Activated CD8-positive, alpha-beta memory T cell treated with anti-CD3 and anti-CD28 coated beads for 24 hours (primary cell): ENCODE measurements around the gene MYL6B.
A peak's percentile ranks its signal among the peaks of the same experiment; 100 is the strongest.
"Not testable (repeated sequence)": the region's sequence is repeated elsewhere in the genome, so short reads cannot be mapped to it uniquely, and the experiment has no call there.

ENCODE experiments used
- DNase-seq: peaks from one replicate; pipeline ENCODE4 v3.0.0-alpha.2; 2020

The MYL6B gene

DNA sequence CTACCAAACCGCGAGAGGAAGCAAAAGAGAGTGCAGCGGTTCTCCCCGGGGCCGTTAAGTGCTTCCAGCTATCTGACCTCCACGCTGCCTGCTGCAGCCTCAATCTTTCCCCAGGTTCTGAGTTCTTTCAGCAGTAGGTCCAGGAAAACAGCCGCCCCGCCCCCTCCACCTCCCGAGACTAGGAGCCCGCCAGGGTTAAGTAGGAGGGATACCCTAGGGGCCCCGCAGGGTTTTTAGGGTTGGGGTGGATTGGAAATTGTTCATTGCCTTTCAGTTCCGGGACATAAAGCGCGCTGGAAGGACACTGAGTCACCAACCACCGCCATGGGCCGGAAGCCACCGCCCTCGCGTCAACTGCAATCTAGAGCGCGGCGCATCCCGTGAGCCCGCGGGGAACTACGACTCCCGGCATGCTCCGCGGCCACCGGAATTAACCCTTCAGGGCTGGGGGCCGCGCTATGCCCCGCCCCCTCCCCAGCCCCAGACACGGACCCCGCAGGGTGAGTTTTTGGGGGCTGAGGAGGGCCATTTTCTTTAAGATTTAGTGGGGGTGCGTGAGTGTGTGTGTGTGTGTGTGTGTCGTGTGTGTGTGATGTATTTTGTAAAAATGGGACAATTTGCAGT, at the start of gene MYL6B:
MYL6B (plus strand) TSS at position 456 of the 624 bp plus-strand sequence. CDS start 1,332 bp downstream, outside the sequence.
- DNase-seq, result peak; percentile 95

DNA sequence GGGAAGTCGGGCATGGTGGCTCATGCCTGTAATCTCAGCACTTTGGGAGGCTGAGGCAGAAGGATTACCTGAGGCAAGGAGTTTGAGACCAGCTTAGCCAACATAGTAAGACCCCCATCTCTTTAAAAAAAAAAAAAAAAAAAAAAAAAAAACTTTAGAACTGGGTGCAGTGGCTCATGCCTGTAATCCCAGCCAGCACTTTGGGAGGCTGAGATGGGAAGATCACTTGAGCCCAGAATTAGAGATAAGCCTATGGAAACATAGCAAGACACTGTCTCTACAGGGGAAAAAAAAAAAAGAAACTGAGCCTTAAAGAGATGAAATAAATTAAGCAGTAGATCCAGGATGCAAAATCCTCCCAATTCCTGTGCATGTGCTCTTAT, 49.7 kb upstream of the MYL6B start:
- no peak for DNase-seq

DNA sequence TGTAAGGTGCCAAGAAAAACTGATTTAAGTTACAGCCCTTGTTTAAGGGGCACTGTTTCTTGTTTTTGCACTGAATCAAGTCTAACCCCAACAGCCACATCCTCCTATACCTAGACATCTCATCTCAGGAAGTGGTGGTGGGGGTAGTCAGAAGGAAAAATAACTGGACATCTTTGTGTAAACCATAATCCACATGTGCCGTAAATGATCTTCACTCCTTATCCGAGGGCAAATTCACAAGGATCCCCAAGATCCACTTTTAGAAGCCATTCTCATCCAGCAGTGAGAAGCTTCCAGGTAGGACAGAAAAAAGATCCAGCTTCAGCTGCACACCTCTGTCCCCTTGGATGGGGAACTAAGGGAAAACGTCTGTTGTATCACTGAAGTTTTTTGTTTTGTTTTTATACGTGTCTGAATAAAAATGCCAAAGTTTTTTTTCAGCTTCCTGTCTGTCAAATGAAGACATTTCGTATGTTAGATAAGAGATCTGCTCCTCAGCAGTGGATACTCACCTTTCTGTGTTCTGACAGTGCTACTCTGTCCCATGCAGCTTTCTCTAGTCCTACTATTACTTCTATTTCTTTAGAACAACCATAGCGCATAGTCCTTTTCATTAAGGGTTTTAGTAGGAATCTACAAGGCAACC, 49.2 kb upstream of the MYL6B start:
- DNase-seq, result no peak

DNA sequence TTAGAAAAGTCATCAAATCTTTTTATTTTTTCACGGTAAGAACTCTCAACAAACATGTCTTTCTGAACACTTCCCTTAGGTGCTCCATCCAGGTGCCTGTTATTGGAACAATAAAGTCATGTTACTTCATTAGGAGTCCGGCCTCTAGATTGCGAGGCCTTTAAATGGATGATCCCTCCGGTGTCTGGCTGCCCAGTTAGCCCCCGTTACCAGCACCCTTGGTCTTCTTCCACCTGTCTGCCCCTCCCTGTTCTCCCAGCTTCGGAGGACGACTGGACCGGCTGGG, 48.6 kb upstream of the MYL6B start:
- no peak for DNase-seq

DNA sequence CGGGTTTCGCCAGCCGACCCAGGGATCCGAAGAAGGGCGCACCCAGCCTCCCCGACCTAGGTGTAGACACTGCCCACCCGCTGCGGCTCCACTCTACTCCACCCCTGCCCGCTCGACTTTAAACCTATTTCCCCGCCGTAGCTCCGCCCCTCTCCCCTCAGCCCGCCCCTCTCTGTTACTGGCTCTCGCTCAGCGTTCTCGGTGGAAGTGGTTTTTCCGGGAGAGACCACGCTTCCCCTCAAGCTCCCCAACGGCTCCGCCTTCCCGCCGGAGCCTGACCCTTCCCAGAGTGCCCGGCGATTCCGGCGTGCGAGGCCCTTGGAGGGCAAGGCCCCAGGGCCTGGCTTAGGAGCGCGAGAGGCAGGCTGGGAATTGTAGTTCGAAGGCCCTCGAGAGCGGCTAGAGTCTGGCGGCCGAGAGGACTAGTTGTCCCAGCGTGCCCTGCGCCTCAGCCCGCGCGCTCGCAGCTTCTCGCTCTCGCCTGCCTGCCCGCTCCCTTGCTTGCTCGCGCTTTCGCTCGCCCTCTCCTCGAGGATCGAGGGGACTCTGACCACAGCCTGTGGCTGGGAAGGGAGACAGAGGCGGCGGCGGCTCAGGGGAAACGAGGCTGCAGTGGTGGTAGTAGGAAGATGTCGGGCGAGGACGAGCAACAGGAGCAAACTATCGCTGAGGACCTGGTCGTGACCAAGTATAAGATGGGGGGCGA, 48.1 kb upstream of the MYL6B start, which contains the start of gene PA2G4:
PA2G4 (plus strand) TSS at position 451 of the 706 bp plus-strand sequence; CDS start at position 630, 179 bp downstream.
- peak; percentile 98 for DNase-seq

DNA sequence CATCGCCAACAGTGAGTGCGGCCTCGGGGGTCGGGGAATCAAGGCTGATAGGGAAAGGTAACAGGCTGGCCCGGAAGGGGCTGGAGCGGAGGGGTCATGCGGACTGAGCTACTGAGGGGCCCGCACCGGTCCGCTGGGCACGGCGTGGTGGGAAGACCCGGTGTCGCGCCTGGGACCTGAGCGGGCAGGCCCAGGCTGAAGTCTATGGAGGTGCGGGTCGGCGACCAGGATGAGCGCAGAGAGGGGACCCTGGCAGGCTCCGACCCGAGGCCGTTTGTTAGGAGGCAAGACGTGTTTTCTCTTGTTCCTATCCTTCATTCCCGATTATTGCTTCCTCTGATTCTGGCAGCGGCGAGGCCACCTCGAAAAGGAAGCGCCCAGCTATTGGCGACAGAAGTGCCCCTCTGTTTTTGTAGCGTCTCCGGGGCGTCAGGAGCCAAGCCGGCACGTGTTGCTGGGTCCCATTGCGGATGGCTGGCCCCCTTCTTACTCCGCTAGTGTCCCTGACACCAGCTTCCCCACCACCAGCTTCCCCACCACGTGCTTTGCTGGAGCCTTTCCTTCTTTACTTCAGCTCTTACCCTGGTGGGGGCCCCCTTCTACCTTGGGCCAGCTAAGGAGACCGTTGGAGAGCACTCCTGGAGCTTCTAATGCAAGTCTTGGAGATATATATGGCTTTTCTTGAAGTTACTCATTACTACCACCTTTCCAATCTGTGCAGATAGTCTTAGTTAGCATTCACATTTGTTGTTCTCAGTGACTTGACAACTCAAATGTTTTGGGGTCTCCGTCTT, 47.4 kb upstream of the MYL6B start:
- DNase-seq, result no peak

DNA sequence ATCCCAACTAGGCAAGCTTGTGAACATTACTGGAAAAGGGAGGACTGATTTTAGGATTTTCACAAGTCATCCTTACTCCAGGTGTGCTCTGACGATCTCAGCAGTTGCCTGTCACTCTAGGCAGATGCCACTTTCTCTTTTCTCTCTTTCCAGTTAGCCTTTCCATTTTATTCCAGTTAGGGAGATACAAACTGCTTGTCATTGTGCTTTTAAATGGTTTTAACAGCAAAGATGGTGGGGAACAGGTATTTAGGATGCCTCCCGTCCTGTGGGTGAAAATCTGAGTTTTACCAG, 46.8 kb upstream of the MYL6B start:
- no peak for DNase-seq

DNA sequence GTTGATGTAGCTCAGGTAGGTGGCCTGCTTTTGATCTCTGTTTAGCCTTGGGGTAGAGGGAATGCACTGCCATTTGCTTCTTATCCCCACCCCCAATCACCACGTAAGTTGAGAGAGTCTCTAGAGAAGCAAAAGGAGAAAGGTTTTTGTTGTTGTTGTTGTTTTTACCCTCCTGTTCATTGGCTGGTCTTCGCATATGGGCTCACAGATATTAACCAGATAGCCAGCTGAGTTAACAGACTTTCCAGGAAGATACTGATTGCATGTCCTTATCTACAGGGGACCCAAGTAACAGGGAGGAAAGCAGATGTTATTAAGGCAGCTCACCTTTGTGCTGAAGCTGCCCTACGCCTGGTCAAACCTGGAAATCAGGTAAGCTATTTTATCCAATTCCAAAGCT, 45.1 kb upstream of the MYL6B start:
- no peak for DNase-seq

DNA sequence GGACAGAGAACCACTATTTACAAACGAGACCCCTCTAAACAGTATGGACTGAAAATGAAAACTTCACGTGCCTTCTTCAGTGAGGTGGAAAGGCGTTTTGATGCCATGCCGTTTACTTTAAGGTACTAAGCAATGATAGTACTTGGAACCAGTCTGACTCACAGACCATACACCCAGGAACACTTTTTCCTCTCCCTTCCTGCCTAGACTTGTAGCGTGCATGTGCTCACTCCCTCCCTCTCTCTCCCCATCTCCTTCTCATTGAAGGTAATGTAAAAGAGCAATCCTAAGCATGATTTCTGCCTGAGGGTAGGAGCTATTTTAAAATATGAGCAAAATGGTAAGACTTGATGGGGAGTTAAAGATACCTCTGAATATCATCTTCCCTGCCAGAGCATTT, 41.8 kb upstream of the MYL6B start:
- DNase-seq, result no peak

DNA sequence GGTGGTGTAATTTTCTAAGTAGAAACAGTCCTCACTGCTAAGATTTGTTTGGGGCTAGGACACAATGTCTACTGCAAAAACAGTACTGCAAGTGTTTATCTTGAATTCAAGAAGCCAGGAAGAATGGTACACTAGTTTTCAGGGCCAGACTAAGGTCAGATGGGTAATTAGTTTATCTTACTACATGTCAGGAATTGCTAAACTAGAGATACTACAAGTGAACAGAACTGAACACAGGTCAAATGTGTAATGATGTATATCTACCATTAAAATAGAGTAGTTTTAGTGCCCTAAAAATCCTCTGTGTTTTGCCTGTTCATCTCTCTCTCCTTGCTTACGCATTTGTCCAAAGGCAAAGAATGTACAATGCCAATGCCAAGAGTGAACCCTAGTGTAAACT, 38.3 kb upstream of the MYL6B start:
- DNase-seq, result no peak

DNA sequence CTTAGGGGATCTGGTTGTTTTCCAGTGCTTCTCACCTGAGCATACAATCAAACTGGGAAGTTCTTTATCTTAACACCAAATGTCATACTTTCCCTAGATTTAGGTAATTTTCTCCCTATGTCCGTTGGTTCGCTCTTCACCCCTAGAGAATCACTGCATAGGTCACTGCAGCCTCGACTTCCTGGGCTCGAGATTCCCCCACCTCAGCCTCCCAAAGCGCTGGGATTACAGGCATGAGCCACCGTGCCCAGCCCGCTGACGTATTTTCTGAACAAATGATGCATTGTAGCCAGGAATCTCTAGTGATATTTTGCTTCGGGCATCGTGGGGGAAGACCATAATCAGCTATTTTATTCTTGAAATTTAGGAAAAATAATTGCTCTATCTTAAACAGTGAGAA, 37.1 kb upstream of the MYL6B start:
- DNase-seq, result no peak

DNA sequence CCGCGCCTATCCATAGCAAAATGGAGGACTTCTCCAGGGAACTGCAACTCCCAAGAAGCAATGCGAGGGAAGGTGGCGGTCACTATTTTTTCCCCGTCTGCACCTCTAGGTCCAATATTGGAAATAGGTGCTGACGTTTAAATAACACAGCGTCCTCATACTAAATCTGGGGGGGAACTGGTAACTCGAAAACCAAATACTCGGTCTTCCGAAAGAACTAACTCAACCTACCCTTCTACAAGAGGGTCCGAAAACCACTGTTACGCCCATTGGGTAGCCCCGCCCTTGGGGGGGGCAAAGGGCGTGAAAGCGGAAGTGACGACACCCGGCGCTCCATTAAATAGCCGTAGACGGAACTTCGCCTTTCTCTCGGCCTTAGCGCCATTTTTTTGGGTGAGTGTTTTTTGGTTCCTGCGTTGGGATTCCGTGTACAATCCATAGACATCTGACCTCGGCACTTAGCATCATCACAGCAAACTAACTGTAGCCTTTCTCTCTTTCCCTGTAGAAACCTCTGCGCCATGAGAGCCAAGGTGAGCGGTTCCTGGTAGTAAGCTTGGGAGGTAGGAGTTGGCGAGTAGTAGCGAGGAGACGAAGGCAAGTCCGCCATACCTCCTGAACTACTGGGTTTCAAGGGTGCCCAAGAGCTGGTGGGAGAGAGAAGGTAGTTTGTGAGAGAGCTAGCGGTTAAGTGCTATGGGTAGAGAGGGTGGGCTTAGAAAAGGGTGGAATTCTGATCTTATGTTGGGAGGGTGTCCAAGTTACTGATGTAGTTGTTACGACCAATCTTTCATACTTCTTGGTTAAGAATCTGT, 35.9 kb upstream of the MYL6B start, which contains the start of gene RPL41:
RPL41 (plus strand) TSS at position 367 of the 815 bp plus-strand sequence.
- DNase-seq, result peak; percentile 98

DNA sequence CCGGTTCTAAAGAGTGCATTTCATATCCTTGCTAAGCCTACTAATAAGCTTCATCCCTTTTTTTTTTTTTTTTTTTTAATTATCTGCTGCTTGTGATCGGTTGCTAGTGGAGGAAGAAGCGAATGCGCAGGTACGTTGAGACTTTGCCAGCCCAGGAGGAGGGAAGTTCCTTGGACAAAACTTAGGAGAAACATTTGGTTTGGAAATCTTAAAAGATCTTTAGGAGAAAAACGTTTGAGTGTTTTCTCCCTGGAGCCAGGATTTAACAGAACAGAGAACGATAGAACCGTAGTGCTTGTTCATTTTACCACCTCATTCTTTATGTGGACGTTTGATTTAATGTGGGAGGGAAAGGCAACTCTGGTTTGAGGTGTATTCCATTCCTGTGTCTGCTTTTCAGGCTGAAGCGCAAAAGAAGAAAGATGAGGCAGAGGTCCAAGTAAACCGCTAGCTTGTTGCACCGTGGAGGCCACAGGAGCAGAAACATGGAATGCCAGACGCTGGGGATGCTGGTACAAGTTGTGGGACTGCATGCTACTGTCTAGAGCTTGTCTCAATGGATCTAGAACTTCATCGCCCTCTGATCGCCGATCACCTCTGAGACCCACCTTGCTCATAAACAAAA, 35.2 kb upstream of the MYL6B start:
- DNase-seq, result not testable (repeated sequence)

DNA sequence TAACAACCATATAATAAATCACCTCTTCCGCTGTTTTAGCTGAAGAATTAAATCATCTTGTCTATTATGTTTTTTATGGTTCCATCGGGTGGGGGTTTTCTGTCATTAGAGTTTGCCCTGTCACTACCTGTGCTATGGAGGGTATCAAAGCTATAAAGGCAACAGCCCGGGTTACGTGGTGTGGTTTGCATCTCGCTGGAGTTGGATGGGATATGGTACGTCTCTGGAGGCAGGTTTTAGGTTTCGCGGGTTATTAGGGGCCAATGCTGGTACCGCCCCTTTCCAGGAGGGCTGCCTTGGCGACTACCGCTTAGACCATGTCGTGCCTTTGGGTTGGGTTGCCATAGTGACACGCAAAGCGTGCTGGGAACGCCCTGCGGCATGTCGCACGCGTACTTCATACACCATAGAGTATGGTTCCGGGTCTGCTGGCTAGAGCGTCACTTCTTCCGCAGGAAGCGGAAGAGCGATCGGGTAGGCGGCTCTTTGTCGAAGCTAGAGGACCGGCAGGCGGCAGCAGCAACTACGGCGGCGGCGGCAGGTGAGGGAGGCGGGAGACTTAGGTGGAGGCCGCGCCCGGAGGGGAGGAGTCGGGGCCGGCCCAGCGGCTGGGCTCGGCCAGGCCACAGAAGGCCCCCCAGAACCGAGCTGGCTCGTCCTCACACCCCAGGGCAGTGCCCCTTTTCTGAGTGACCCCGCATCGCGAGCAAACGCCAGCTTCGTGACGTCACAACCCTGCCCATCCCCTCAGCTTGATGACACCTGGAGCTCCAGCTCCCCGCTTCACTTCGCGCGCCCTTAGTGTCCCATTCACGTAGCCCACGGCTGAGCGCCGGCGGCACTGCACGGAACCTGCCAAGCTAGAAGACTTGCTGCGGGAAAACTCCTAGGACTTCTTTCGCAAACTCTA, 34.4 kb upstream of the MYL6B start, which contains the start of gene ZC3H10:
ZC3H10 (plus strand) TSS at position 489 of the 910 bp plus-strand sequence. CDS start 2,297 bp downstream, outside the sequence.
- DNase-seq, result peak; percentile 97

DNA sequence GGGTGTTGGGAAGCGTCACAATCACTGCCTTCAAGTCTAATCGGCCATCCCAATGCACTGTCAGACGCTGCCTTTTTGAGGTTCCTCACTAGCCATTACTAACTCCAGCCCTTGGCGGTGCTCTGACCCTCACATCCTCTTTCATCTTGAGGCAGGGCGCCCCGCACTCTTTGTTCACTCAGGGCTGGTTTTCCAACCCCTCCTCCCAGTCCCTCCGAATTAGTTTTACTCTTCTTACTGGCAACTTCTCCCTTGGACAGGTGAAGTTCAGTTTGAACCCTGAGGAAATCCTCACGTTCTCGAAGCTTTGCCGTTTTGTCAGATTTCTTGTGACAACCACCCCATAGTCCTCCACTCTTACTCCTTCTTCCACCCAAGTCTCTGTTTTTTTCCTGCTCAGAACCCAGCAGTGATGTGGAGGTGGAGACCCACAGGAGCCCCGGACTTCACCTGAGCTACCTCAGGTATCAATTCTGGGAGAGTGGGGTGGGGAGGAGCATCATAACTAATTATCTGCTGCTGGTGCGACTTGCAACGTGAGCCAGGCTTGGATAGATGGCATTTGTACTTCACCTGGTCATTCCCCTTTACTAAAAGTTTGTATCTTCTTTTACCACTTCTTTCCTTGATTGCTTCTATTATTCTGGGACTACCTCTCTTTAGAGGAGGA, 33.6 kb upstream of the MYL6B start:
- DNase-seq, result no peak

DNA sequence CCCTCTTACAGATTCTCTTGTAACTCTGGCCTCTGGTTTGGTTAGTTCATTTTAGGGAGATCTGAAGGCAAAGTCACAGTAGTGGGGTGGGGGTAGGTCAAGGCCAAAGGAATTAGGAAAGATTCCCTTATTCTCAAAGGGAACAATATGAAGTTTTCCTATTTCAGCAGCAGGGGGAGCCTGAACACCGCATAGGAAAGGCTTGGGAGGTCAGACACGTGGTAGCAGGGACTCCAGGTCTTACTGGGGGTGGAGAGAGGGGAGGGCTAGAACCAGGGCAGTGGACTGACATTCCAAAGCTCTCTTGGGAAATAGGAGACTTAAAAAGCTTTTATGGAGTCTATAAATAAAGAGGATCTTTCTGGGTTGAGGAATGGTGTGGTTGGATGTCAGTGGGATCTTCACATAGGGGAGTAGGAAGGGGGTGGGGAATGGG, 33.0 kb upstream of the MYL6B start:
- DNase-seq, result peak; percentile 77

DNA sequence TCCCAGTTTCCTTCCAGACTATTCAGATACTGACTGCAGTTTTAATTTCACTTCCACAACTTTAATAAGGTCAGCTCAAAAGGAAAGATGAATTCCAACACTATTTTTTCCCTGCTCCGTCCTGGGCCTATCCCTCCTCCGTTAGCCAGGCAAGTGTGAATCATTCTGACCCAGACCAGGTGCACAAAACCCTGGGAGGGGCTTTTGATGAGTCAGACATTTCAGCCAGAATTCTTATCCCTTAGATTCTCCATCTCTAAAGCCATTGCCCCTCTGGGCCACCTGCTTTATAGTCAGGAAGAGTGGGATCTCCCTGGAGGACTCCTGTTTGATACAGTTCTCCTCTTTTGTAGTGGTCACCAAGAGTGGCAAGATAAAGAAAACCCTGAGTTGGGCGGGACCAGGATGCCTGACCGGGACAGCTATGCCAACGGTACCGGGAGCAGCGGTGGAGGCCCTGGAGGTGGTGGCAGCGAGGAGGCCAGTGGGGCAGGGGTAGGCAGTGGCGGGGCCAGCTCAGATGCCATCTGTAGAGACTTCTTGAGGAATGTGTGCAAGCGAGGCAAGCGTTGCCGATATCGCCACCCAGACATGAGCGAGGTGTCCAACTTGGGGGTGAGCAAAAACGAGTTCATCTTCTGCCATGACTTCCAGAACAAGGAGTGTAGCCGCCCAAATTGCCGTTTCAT, 32.1 kb upstream of the MYL6B start:
- no peak for DNase-seq

DNA sequence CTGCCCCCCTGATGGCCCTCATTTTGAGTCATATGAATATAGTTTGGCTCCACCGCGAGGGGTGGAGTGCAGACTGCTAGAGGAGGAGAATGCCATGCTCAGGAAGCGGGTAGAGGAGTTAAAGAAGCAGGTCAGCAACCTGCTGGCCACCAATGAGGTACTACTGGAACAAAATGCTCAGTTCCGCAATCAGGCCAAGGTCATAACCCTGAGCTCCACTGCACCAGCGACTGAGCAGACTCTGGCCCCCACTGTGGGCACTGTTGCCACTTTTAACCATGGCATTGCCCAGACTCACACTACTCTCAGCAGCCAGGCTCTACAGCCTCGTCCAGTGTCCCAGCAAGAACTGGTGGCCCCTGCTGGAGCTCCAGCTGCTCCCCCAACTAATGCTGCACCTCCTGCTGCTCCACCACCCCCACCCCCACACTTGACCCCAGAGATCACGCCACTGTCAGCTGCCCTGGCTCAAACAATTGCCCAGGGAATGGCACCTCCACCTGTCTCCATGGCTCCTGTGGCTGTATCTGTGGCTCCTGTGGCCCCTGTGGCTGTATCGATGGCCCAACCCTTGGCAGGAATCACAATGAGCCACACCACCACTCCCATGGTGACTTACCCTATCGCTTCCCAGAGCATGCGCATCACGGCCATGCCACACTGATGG, 31.1 kb upstream of the MYL6B start:
- DNase-seq, result no peak

DNA sequence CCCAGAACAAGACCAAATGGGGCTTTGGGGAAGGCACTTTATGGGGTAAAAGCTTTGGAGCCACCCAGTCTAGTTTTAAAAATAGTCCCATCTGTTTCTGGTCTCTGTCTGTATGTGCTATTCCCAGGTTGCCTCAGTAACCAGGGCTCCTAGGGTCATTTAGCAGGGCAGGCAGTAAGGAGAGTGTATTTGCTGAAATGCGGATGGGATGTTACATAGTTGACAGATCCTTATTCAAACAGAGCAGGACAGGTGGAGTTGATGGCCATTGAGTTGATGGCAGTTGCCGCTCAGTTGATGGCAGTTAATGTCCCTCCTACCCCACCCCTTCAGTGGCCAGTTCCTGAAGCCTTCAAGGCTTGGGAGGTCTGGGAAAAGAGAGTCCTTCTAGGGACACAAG, 29.8 kb upstream of the MYL6B start:
- DNase-seq, result no peak
